Neural crest cell (in vitro differentiated cells): ENCODE data around the gene PDE6A. TPM values are rescaled to one million over a fixed set of nuclear protein-coding genes. Genes with fewer than 3 reads are reported as not detected.

Experiments used
- DNase-seq: peaks from one replicate; pipeline ENCODE4 v3.0.0; 2021; ENCODE audit warnings: low read depth, mixed read lengths, low spot score
- H3K27ac Mint-ChIP-seq: one replicate; pipeline ENCODE4 v1.8.0; 2021; ENCODE audit warnings: mild to moderate bottlenecking, mixed read lengths; ENCODE audit not compliant: unreplicated experiment
- H3K27me3 Mint-ChIP-seq: 2 replicates; pipeline ENCODE4 v1.8.0; 2021; ENCODE audit warnings: low read depth, mild to moderate bottlenecking, mixed read lengths
- H3K36me3 Mint-ChIP-seq: 2 replicates; pipeline ENCODE4 v1.8.0; 2021; ENCODE audit warnings: low read depth, mild to moderate bottlenecking, mixed read lengths
- H3K4me1 Mint-ChIP-seq: 2 replicates; pipeline ENCODE4 v1.8.0; 2021; ENCODE audit warnings: mixed read lengths
- H3K4me3 Mint-ChIP-seq: one replicate; pipeline ENCODE4 v1.8.0; 2021; ENCODE audit warnings: mild to moderate bottlenecking, mixed read lengths
- H3K9me3 Mint-ChIP-seq: 2 replicates; pipeline ENCODE4 v1.8.0; 2021; ENCODE audit warnings: mixed read lengths
- CTCF ChIP-seq: fragments of 200-600 bp; sonication (generic); conservative IDR thresholded peaks from 2 replicates; pipeline ENCODE4 v1.5.0; 2021; ENCODE audit warnings: antibody characterized with exemption, mild to moderate bottlenecking
- total RNA-seq: library from RNA; stranded (reverse); gene quantifications from 2 replicates; pipeline ENCODE4 v1.2.1, GENCODE V29; 2021

Gene PDE6A
- total RNA-seq, 1 donor from 2014 or later = not detected

- no peak for TF ChIP-seq CTCF
- Mint-ChIP-seq H3K36me3 (no peaks in the 10 kb centered on the region), H3K27me3 (peaks cover 8% of the 10 kb centered on the region), H3K27ac (no peak overlapping the region), H3K4me1 (peaks cover 5% of the 10 kb centered on the region), H3K4me3 (no peak overlapping the region), H3K9me3 (no peaks in the 10 kb centered on the region)
- no peak for DNase-seq
Observed at GRCh38 chr5:149904293-149904886, 40.2 kb downstream of the PDE6A start.

- no peaks in the 10 kb centered on the region for H3K36me3 Mint-ChIP-seq
- no peak for TF ChIP-seq CTCF
- H3K27me3 Mint-ChIP-seq = peaks cover 8% of the 10 kb centered on the region
- peaks cover 5% of the 10 kb centered on the region for H3K4me1 Mint-ChIP-seq
- no peak overlapping the region for H3K4me3 Mint-ChIP-seq
- DNase-seq = no peak
- no peaks in the 10 kb centered on the region for H3K9me3 Mint-ChIP-seq
- no peak overlapping the region for H3K27ac Mint-ChIP-seq
Observed at GRCh38 chr5:149903404-149903803, 41.2 kb downstream of the PDE6A start.

- H3K27me3 Mint-ChIP-seq = peaks cover 8% of the 10 kb centered on the region
- TF ChIP-seq CTCF = no peak
- no peaks in the 10 kb centered on the region for H3K36me3 Mint-ChIP-seq
- DNase-seq = no peak
- H3K4me3 Mint-ChIP-seq = no peak overlapping the region
- no peaks in the 10 kb centered on the region for H3K9me3 Mint-ChIP-seq
- peaks cover 5% of the 10 kb centered on the region for H3K4me1 Mint-ChIP-seq
- no peak overlapping the region for H3K27ac Mint-ChIP-seq
Observed at GRCh38 chr5:149902177-149902576, 42.4 kb downstream of the PDE6A start.

GRCh38 chr5:149901511-149901910 lies 43.1 kb downstream of the PDE6A start:
- Mint-ChIP-seq H3K9me3 (no peaks in the 10 kb centered on the region), H3K27me3 (peaks cover 8% of the 10 kb centered on the region), H3K4me1 (peaks cover 5% of the 10 kb centered on the region), H3K4me3 (no peak overlapping the region), H3K36me3 (no peaks in the 10 kb centered on the region), H3K27ac (no peak overlapping the region)
- no peak for DNase-seq
- TF ChIP-seq CTCF = no peak

GRCh38 chr5:149900390-149900789 lies 44.2 kb downstream of the PDE6A start:
- TF ChIP-seq CTCF = no peak
- no peak for DNase-seq
- no peak overlapping the region for H3K27ac Mint-ChIP-seq
- H3K4me1 Mint-ChIP-seq = peaks cover 9% of the 10 kb centered on the region
- peaks cover 6% of the 10 kb centered on the region for H3K27me3 Mint-ChIP-seq
- no peaks in the 10 kb centered on the region for H3K9me3 Mint-ChIP-seq
- no peak overlapping the region for H3K4me3 Mint-ChIP-seq
- no peaks in the 10 kb centered on the region for H3K36me3 Mint-ChIP-seq
